Fibroblast of lung (primary cell): ENCODE measurements around the gene E2F6. TPM values are rescaled to one million over a fixed set of nuclear protein-coding genes. Genes with fewer than 3 reads are reported as not detected.

Experiments
- DNase-seq, 2 donors: peaks; one replicate each; pipeline versions ENCODE4 v3.0.0 to v3.0.0-alpha.2; 2010; ENCODE audit warnings: low read depth in 2 of 2
- H2AFZ ChIP-seq: 2 replicates; pipeline ENCODE4 v1.5.1; 2012; ENCODE audit warnings: low read length, control low read depth, inconsistent platforms
- H3K27ac ChIP-seq: 2 replicates; pipeline ENCODE4 v1.5.1; 2011; ENCODE audit warnings: low read length, control low read depth; ENCODE audit not compliant: insufficient read depth
- H3K27me3 ChIP-seq: 2 replicates; pipeline ENCODE4 v1.5.1; 2011; ENCODE audit warnings: mild to moderate bottlenecking, low read length; ENCODE audit not compliant: control insufficient read depth, insufficient read depth
- H3K36me3 ChIP-seq: 2 replicates; pipeline ENCODE4 v1.5.1; 2011; ENCODE audit warnings: low read length; ENCODE audit not compliant: control insufficient read depth, insufficient read depth
- H3K4me1 ChIP-seq: 2 replicates; pipeline ENCODE4 v1.5.1; 2011; ENCODE audit warnings: low read length; ENCODE audit not compliant: control insufficient read depth, insufficient read depth; ENCODE audit errors: extremely low read depth
- H3K4me2 ChIP-seq: 2 replicates; pipeline ENCODE4 v1.5.1; 2011; ENCODE audit warnings: low read length, control low read depth; ENCODE audit not compliant: insufficient read depth; ENCODE audit errors: extremely low read depth
- H3K4me3 ChIP-seq, 4 experiments: fragments of 200-600 bp in 1 of 4; sonication (generic) in 1 of 4; replicated peaks in 1 of 4; 2 replicates each; pipeline ENCODE4 v1.5.1; 2011 to 2016; ENCODE audit warnings: low read length in 4 of 4, low read depth in 3 of 4, mild to moderate bottlenecking in 3 of 4, control low read depth in 2 of 4, inconsistent platforms in 1 of 4, mixed read lengths in 1 of 4; ENCODE audit not compliant: insufficient read depth in 1 of 4; ENCODE audit errors: control extremely low read depth in 1 of 4
- H3K79me2 ChIP-seq: 2 replicates; pipeline ENCODE4 v1.5.1; 2012; ENCODE audit warnings: mild to moderate bottlenecking, low read length, inconsistent platforms; ENCODE audit not compliant: control insufficient read depth, insufficient read depth
- H3K9ac ChIP-seq: 2 replicates; pipeline ENCODE4 v1.5.1; 2011; ENCODE audit warnings: mild to moderate bottlenecking, low read length, control low read depth; ENCODE audit not compliant: insufficient read depth
- H3K9me3 ChIP-seq: 2 replicates; pipeline ENCODE4 v1.5.1; 2012; ENCODE audit warnings: low read depth, low read length; ENCODE audit not compliant: control insufficient read depth, insufficient read depth
- H4K20me1 ChIP-seq: 2 replicates; pipeline ENCODE4 v1.5.1; 2011; ENCODE audit warnings: low read length; ENCODE audit not compliant: control insufficient read depth, insufficient read depth; ENCODE audit errors: extremely low read depth
- EZH2 ChIP-seq: IDR thresholded peaks from 2 replicates; pipeline ENCODE4 v1.5.1; 2012; ENCODE audit warnings: low read length, control low read depth, mild to moderate bottlenecking; ENCODE audit errors: missing control alignments
- polyA plus RNA-seq, 2 donors: library from polyadenylated mRNA; depleted of rRNA in 1 of 2; stranded (reverse) in 1 of 2; unstranded in 1 of 2; fragments of >200 nt; gene quantifications; 2 replicates each; pipeline ENCODE4 v1.2.1, GENCODE V29; 2011 to 2012; ENCODE audit warnings: missing spikeins in 1 of 2
- total RNA-seq: library from RNA; depleted of rRNA; stranded (reverse); fragments of >200 nt; gene quantifications from 2 replicates; pipeline ENCODE4 v1.2.1, GENCODE V29; 2014
- TF ChIP-seq, protein P1 (sequence below), 2 donors: IDR thresholded peaks in 1 of 2; conservative IDR thresholded peaks in 1 of 2; 1 replicate in 1 of 2; 2 replicates in 1 of 2; pipeline ENCODE4 v1.5.1; 2011 to 2012; ENCODE audit warnings: low read length in 2 of 2, control low read depth in 1 of 2, inconsistent platforms in 1 of 2, low read depth in 1 of 2, mild to moderate bottlenecking in 1 of 2

E2F6 gene
- total and polyA plus RNA-seq, 2 donors (not counting 1 experiment from before 2014, with no cell fraction given), result 10.2 to 13.0 TPM

DNA sequence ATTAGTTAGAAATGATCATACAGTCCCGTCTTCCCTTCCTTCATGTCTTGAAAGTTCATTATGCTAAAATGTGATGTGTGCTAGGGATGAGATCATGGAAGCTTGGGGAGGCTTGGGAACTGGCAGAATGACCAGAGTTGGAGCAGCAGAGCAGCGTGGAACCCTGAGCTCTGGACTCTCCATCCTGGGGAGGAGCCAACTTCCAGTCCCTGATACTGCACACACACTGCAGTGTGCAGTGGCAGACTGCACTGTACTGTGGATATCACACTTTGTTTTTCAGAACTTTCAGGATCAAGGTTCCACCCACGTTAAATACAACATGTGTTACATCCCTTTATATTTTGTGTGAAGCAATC is 40.6 kb upstream of the E2F6 start:
- TF ChIP-seq EZH2, result no peak
- TF ChIP-seq, protein P1, sequence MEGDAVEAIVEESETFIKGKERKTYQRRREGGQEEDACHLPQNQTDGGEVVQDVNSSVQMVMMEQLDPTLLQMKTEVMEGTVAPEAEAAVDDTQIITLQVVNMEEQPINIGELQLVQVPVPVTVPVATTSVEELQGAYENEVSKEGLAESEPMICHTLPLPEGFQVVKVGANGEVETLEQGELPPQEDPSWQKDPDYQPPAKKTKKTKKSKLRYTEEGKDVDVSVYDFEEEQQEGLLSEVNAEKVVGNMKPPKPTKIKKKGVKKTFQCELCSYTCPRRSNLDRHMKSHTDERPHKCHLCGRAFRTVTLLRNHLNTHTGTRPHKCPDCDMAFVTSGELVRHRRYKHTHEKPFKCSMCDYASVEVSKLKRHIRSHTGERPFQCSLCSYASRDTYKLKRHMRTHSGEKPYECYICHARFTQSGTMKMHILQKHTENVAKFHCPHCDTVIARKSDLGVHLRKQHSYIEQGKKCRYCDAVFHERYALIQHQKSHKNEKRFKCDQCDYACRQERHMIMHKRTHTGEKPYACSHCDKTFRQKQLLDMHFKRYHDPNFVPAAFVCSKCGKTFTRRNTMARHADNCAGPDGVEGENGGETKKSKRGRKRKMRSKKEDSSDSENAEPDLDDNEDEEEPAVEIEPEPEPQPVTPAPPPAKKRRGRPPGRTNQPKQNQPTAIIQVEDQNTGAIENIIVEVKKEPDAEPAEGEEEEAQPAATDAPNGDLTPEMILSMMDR (conservative IDR thresholded peaks at IDR 0.05 in 1 of 2, IDR thresholded peaks at IDR 0.05 in 1 of 2; ENCODE audit: low read depth in 1 of 2, low read length in 2 of 2), result no peak
- no peak overlapping the region for H2AFZ ChIP-seq
- H3K4me2 ChIP-seq, result no peak overlapping the region

DNA sequence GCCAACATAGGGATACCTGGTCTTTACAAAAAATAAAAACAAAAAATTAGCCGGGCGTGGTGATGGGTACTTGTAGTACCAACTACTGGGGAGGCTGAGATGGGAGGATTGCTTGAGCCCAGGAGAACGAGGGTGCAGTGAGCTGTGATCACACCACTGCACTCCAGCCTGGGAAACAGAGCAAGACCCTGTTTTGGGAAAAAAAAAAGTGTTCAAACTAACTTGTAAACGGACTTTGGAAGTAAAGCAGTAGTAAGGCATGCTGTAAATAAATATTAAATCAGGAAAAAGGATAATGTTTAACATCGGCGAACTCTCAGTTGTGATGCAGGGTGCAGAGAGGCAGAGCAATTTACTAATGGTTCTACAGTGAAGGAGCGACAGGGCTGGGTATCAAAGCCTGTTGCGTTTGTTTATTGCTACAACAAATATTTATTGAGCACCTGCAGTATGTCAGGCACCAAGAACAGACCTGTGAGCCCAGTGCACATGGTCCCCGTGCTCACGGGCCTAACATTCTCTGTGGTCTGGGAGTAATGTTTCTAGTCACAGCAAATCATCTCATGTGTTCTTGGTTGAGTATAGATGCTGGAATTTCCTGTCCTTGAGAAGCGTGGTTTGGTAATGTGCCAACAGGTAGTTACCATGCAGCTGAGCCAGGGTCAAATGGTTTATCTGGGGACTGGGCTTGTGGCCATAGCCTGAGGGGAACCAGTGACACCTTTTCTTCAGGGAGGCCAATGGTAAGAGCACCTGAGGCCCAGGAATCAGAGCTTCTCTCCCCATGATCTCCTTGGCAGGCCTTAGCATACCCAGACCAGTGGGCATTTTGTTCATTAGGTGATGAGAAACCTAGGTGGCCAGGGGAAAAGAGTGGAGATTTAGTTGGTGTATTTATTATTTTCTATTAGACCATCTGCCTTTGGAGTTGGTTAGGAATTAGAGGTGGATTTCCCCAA is 40.0 kb upstream of the E2F6 start:
- no peaks in the 10 kb centered on the region for H3K9me3 ChIP-seq
- no peak overlapping the region for H2AFZ ChIP-seq
- peak in 1 of 2 donors; percentile 34 for DNase-seq
- TF ChIP-seq EZH2, result no peak
- TF ChIP-seq, protein P1 (conservative IDR thresholded peaks at IDR 0.05 in 1 of 2, IDR thresholded peaks at IDR 0.05 in 1 of 2; ENCODE audit: low read depth in 1 of 2, low read length in 2 of 2), result no peak
- H3K79me2 ChIP-seq, result no peaks in the 10 kb centered on the region
- H3K4me3 ChIP-seq, result no peak overlapping the region
- H3K4me2 ChIP-seq, result no peak overlapping the region
- H3K4me1 ChIP-seq, result no peaks in the 10 kb centered on the region
- H3K9ac ChIP-seq, result no peak overlapping the region
- H4K20me1 ChIP-seq, result no peaks in the 10 kb centered on the region
- no peaks in the 10 kb centered on the region for H3K27me3 ChIP-seq
- no peaks in the 10 kb centered on the region for H3K36me3 ChIP-seq
- H3K27ac ChIP-seq, result no peak overlapping the region

More for the DNA sequence above, 40.6 kb upstream of the E2F6 start:
- DNase-seq, result no peak
- Histone ChIP-seq H3K27me3 (no peaks in the 10 kb centered on the region), H4K20me1 (no peaks in the 10 kb centered on the region), H3K4me1 (no peaks in the 10 kb centered on the region), H3K9me3 (no peaks in the 10 kb centered on the region), H3K79me2 (no peaks in the 10 kb centered on the region), H3K4me3 (no peak overlapping the region), H3K36me3 (no peaks in the 10 kb centered on the region), H3K27ac (no peak overlapping the region), H3K9ac (no peak overlapping the region)

DNA sequence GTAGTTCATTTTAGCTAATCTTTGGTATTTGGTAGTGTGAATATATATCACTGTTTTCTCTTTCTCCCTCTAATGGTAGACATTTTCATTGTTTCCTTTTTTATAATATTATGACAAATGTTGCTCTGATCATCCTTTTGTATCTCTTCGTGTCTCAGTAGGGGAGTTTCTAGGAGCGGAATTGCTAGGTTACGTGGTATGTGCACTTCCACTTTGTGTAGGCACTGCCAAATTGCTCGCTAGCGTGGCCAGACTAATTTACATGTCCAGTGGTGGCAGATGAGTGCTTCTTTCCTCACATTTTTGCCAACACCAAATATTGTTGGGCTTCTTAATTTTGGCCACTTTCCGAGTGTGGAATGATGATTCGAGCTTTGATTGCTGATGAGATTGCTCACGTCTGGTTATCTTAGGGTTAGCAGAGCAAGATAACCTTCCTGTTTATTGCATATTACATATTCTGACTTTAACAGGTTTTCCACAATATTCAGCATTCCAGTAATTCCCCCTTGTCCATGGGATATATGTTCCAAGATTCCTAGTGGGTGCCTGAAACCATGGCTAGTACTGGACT is 37.5 kb upstream of the E2F6 start:
- no peak overlapping the region for H3K9ac ChIP-seq
- no peaks in the 10 kb centered on the region for H3K9me3 ChIP-seq
- no peaks in the 10 kb centered on the region for H3K4me1 ChIP-seq
- no peaks in the 10 kb centered on the region for H3K36me3 ChIP-seq
- H3K27me3 ChIP-seq, result no peaks in the 10 kb centered on the region
- no peaks in the 10 kb centered on the region for H3K79me2 ChIP-seq
- DNase-seq, result no peak
- H4K20me1 ChIP-seq, result no peaks in the 10 kb centered on the region
- no peak overlapping the region for H3K4me3 ChIP-seq
- no peak overlapping the region for H3K4me2 ChIP-seq
- no peak overlapping the region for H2AFZ ChIP-seq
- no peak overlapping the region for H3K27ac ChIP-seq
- TF ChIP-seq, protein P1 (conservative IDR thresholded peaks at IDR 0.05 in 1 of 2, IDR thresholded peaks at IDR 0.05 in 1 of 2; ENCODE audit: low read depth in 1 of 2, low read length in 2 of 2), result no peak
- TF ChIP-seq EZH2, result no peak
